Activated CD4-positive, alpha-beta T cell treated with anti-CD3 and anti-CD28 coated beads, Interleukin-10, Interleukin-2, amounts not matched to agents 100 ng/mL and 50 ng/mL, durations not matched to agents 16 hours and 8 hours (primary cell): ENCODE measurements around the gene OR6P1.
A peak's percentile ranks its signal among the peaks of the same experiment; 100 is the strongest.

Experiments used
- DNase-seq: peaks from one replicate; pipeline ENCODE4 v3.0.0-alpha.2; 2020

The OR6P1 gene

GRCh38 chr1:158570480-158570879 is at the start of gene OR6P1:
OR6P1 (minus strand) TSS chr1:158570580; CDS start chr1:158563604, 6,976 bp downstream.
- no peak for DNase-seq

- no peak for DNase-seq
These were observed 43.4 kb upstream of the OR6P1 start for GRCh38 chr1:158613764-158614163.

GRCh38 chr1:158611916-158612315 is 41.5 kb upstream of the OR6P1 start:
- no peak for DNase-seq

GRCh38 chr1:158607296-158607695 is 36.9 kb upstream of the OR6P1 start:
- no peak for DNase-seq

GRCh38 chr1:158604968-158605367 is 34.6 kb upstream of the OR6P1 start, which contains the start of gene OR10Z1:
OR10Z1 (plus strand) TSS chr1:158605268; CDS start chr1:158606439, 1,171 bp downstream.
- DNase-seq: no peak

- no peak for DNase-seq
These were observed 30.4 kb upstream of the OR6P1 start for GRCh38 chr1:158600735-158601134.

GRCh38 chr1:158586942-158587341 is 16.6 kb upstream of the OR6P1 start:
- DNase-seq: no peak

- DNase-seq: no peak
These were observed 13.6 kb upstream of the OR6P1 start for GRCh38 chr1:158583962-158584361.

- DNase-seq: no peak
These were observed 9.4 kb upstream of the OR6P1 start, which contains the start of gene OR10X1 for GRCh38 chr1:158579733-158580132. OR10X1 (minus strand) TSS chr1:158579899; CDS start chr1:158579899, 0 bp downstream.

GRCh38 chr1:158577561-158577960 is 7.2 kb upstream of the OR6P1 start:
- no peak for DNase-seq

GRCh38 chr1:158572226-158572625 is 1.8 kb upstream of the OR6P1 start:
- no peak for DNase-seq

GRCh38 chr1:158564608-158565007 is 5.8 kb downstream of the OR6P1 start:
- DNase-seq: no peak

GRCh38 chr1:158563853-158564252 is 6.5 kb downstream of the OR6P1 start:
- DNase-seq: no peak

- no peak for DNase-seq
These were observed 10.7 kb downstream of the OR6P1 start for GRCh38 chr1:158559696-158560095.

GRCh38 chr1:158554352-158554751 is 16.0 kb downstream of the OR6P1 start, which contains the start of gene OR6Y1:
OR6Y1 (minus strand) TSS chr1:158554405; CDS start chr1:158548105, 6,300 bp downstream.
- DNase-seq: no peak

GRCh38 chr1:158552296-158552695 is 18.1 kb downstream of the OR6P1 start:
- no peak for DNase-seq

GRCh38 chr1:158547533-158547932 is 22.8 kb downstream of the OR6P1 start:
- DNase-seq: no peak

- DNase-seq: no peak
These were observed 32.8 kb downstream of the OR6P1 start for GRCh38 chr1:158537609-158538008.

GRCh38 chr1:158534496-158534895 is 35.9 kb downstream of the OR6P1 start:
- no peak for DNase-seq

GRCh38 chr1:158527190-158527815 is 43.1 kb downstream of the OR6P1 start:
- peak; percentile 20 for DNase-seq

- DNase-seq: no peak
These were observed 48.7 kb downstream of the OR6P1 start for GRCh38 chr1:158521666-158522058.

- no peak for DNase-seq
These were observed 49.3 kb downstream of the OR6P1 start for GRCh38 chr1:158520955-158521665.

- no peak for DNase-seq
These were observed 50.4 kb downstream of the OR6P1 start for GRCh38 chr1:158520021-158520420.

- DNase-seq: no peak
These were observed 53.4 kb downstream of the OR6P1 start for GRCh38 chr1:158516966-158517365.
